GM23338 (cell line): ENCODE measurements around the gene CCDC57. TPM values are rescaled to one million over a fixed set of nuclear protein-coding genes. Genes with fewer than 3 reads are reported as not detected.

Source experiments
- ATAC-seq: fragments of 200-7000 bp; cut with Tn5 transposase; 3 replicates; pipeline ENCODE4 v1.9.1; 2020
- DNase-seq: peaks from one replicate; pipeline ENCODE4 v3.0.0-alpha.2; 2015; ENCODE audit warnings: low spot score
- H2AFZ ChIP-seq: fragments of 200-600 bp; sonication (generic); 2 replicates; pipeline ENCODE4 v1.8.0; 2016; ENCODE audit warnings: antibody characterized with exemption, mild to moderate bottlenecking, moderate library complexity
- H3F3A ChIP-seq: fragments of 200-600 bp; sonication (generic); replicated peaks from 2 replicates; pipeline ENCODE4 v1.8.0; 2017; ENCODE audit warnings: antibody characterized with exemption, mixed run types, low read depth
- H3K27ac ChIP-seq: fragments of 200-600 bp; sonication (generic); 2 replicates; pipeline ENCODE4 v1.6.1; 2016; ENCODE audit warnings: low read depth
- H3K27me3 ChIP-seq: fragments of 200-600 bp; sonication (generic); 2 replicates; pipeline ENCODE4 v1.8.0; 2016; ENCODE audit warnings: mild to moderate bottlenecking, mixed run types, moderate library complexity; ENCODE audit not compliant: insufficient read depth
- H3K36me3 ChIP-seq: fragments of 200-600 bp; sonication (generic); 2 replicates; pipeline ENCODE4 v1.8.0; 2016; ENCODE audit warnings: mild to moderate bottlenecking; ENCODE audit not compliant: insufficient read depth
- H3K4me1 ChIP-seq: fragments of 200-600 bp; sonication (generic); 2 replicates; pipeline ENCODE4 v1.8.0; 2016; ENCODE audit warnings: mild to moderate bottlenecking, moderate library complexity; ENCODE audit not compliant: insufficient read depth
- H3K4me2 ChIP-seq: fragments of 200-600 bp; sonication (generic); 2 replicates; pipeline ENCODE4 v1.7.1; 2017; ENCODE audit warnings: mixed run types
- H3K4me3 ChIP-seq: fragments of 200-600 bp; sonication (generic); 2 replicates; pipeline ENCODE4 v1.6.1; 2016; ENCODE audit warnings: mixed run types
- H3K79me2 ChIP-seq: fragments of 200-600 bp; sonication (generic); replicated peaks from 2 replicates; pipeline ENCODE4 v1.8.0; 2017; ENCODE audit warnings: mild to moderate bottlenecking; ENCODE audit not compliant: insufficient read depth
- H3K9me2 ChIP-seq: fragments of 200-600 bp; sonication (generic); 2 replicates; pipeline ENCODE4 v1.8.0; 2017; ENCODE audit not compliant: insufficient read depth
- H4K20me1 ChIP-seq: fragments of 200-600 bp; sonication (generic); replicated peaks from 2 replicates; pipeline ENCODE4 v1.8.0; 2017; ENCODE audit warnings: mild to moderate bottlenecking; ENCODE audit not compliant: insufficient read depth
- H3K27ac Mint-ChIP-seq: 2 replicates; pipeline ENCODE4 v1.8.0; 2020; ENCODE audit warnings: inconsistent platforms, mild to moderate bottlenecking, moderate library complexity, mixed read lengths
- H3K27me3 Mint-ChIP-seq: 3 replicates; pipeline ENCODE4 v1.8.0; 2022; ENCODE audit warnings: low read depth, mild to moderate bottlenecking, moderate library complexity, mixed read lengths, inconsistent platforms; ENCODE audit not compliant: insufficient read depth, poor library complexity
- H3K36me3 Mint-ChIP-seq: 3 replicates; pipeline ENCODE4 v1.8.0; 2021; ENCODE audit warnings: low read depth, mild to moderate bottlenecking, inconsistent platforms, moderate library complexity, mixed read lengths
- H3K4me1 Mint-ChIP-seq: 3 replicates; pipeline ENCODE4 v1.8.0; 2020; ENCODE audit warnings: mild to moderate bottlenecking, inconsistent platforms, mixed read lengths
- H3K4me3 Mint-ChIP-seq: 3 replicates; pipeline ENCODE4 v1.8.0; 2021; ENCODE audit warnings: moderate library complexity, mild to moderate bottlenecking, inconsistent platforms, mixed read lengths
- H3K9me3 Mint-ChIP-seq: 3 replicates; pipeline ENCODE4 v1.8.0; 2020; ENCODE audit warnings: moderate library complexity, mild to moderate bottlenecking, inconsistent platforms, mixed read lengths
- ETS1 ChIP-seq: IDR thresholded peaks from 2 replicates; pipeline ENCODE4 v1.6.1; 2016; ENCODE audit warnings: antibody characterized with exemption
- EZH2 ChIP-seq: fragments of 200-600 bp; sonication (generic); IDR thresholded peaks from one replicate; pipeline ENCODE4 v1.8.0; 2017; ENCODE audit warnings: antibody characterized with exemption, mild to moderate bottlenecking, low read depth; ENCODE audit not compliant: unreplicated experiment
- EZH2phosphoT487 ChIP-seq: fragments of 200-600 bp; sonication (generic); IDR thresholded peaks from one replicate; pipeline ENCODE4 v1.8.1; 2018; ENCODE audit warnings: antibody characterized with exemption; ENCODE audit not compliant: unreplicated experiment
- NANOG ChIP-seq: IDR thresholded peaks from 2 replicates; pipeline ENCODE4 v1.6.1; 2016; ENCODE audit warnings: antibody characterized with exemption, borderline replicate concordance
- STAT1 ChIP-seq: IDR thresholded peaks from one replicate; pipeline ENCODE4 v1.6.1; 2016; ENCODE audit warnings: antibody characterized with exemption; ENCODE audit not compliant: unreplicated experiment
- ZNF114 ChIP-seq: fragments of 250-450 bp; sonication (Bioruptor Pico); IDR thresholded peaks from 2 replicates; pipeline ENCODE4 v1.5.0; 2020; ENCODE audit warnings: mild to moderate bottlenecking, moderate library complexity
- ZNF462 ChIP-seq: fragments of 250-450 bp; sonication (Bioruptor Pico); IDR thresholded peaks from 2 replicates; pipeline ENCODE4 v1.5.0; 2020; ENCODE audit warnings: mild to moderate bottlenecking, moderate library complexity
- polyA plus RNA-seq: library from polyadenylated mRNA; unstranded; fragments of >200 nt; fragmentation: Nextera tagmentation; extraction: Ambion mirVana; gene quantifications from 2 replicates; pipeline ENCODE4 v1.2.1, GENCODE V29; 2016
- total RNA-seq: library from RNA; depleted of rRNA; stranded (reverse); fragments of >200 nt; shearing (Covaris generic); gene quantifications from 2 replicates; pipeline ENCODE4 v1.2.3, GENCODE V29; 2014

The CCDC57 gene
- total and polyA plus RNA-seq, 2 experiments from 2014 or later = 7.0 to 16.3 TPM

GRCh38 chr17:82121246-82121645 lies 91.4 kb downstream of the CCDC57 start (continued):
- no peak for TF ChIP-seq ZNF462 (CRISPR knock-in tag)
- TF ChIP-seq STAT1 = no peak
- TF ChIP-seq EZH2phosphoT487 = no peak
- no peak for TF ChIP-seq NANOG
- no peak for TF ChIP-seq ZNF114 (CRISPR knock-in tag)

- Mint-ChIP-seq H3K27me3 (peaks cover 9% of the 10 kb centered on the region), H3K36me3 (no peaks in the 10 kb centered on the region), H3K9me3 (no peaks in the 10 kb centered on the region), H3K4me1 (peaks cover 21% of the 10 kb centered on the region), H3K4me3 (no peak overlapping the region), H3K27ac (no peak overlapping the region)
- H2AFZ ChIP-seq = no peak overlapping the region
- H3K79me2 ChIP-seq = no peaks in the 10 kb centered on the region
- no peak for ATAC-seq
- H4K20me1 ChIP-seq = no peaks in the 10 kb centered on the region; the same call in 1 of the 2 replicates
- no peak for DNase-seq
- H3K4me1 ChIP-seq = no peaks in the 10 kb centered on the region
- H3K27ac ChIP-seq = no peak overlapping the region
- H3K27me3 ChIP-seq = no peaks in the 10 kb centered on the region
- TF ChIP-seq EZH2 = no peak
- TF ChIP-seq ZNF114 (CRISPR knock-in tag) = no peak
- no peak for TF ChIP-seq EZH2phosphoT487
- TF ChIP-seq ETS1 = no peak
- no peaks in the 10 kb centered on the region for H3K36me3 ChIP-seq
- H3K4me3 ChIP-seq = no peak overlapping the region
- H3F3A ChIP-seq = no peaks in the 10 kb centered on the region
- H3K9me2 ChIP-seq = no peaks in the 10 kb centered on the region
- H3K4me2 ChIP-seq = no peak overlapping the region
Measured at GRCh38 chr17:82120148-82120547, 92.5 kb downstream of the CCDC57 start.
